ENCODE data around the gene FKTN.

- TF ChIP-seq CTCF (IDR thresholded peaks at IDR 0.05) (no peak), ZFX (IDR thresholded peaks at IDR 0.05; ENCODE audit: borderline replicate concordance) (no peak)
Measured at GRCh38 chr9:105661011-105661410, 103.1 kb downstream of the FKTN start.

Data from 22Rv1 (cell line).